ENCODE results near the gene C10orf90.

DNA sequence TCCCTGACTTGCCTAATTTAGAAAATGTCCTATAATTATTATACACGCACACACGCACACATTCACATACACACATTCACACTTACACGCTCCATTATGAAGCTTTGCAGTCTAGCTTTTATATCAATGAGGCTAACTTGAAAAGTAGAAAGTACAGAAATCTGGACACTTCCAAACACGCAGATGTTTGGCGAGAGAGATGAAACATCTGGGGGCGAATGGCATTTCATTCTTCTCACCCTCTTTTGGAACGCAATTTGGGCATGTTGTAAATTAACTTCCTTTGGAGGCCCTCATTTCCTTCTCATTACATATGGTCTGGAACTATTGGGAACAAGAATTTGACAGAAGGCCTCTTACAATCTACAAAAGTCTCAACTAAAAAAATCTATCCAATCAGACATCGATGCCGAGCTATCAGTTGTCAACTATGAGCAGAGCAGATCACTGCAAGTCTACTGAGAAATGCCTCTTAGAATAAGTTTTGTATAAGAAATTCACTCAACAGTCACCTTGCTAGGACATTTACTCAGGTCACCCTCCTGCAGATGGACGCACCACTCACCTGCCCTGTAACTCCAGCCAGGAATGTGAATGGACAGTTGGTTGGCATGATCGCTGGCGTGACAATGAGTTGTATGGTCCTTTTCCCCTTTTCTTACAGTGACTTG, 167.0 kb downstream of the C10orf90 start:
- TF ChIP-seq, protein P1, sequence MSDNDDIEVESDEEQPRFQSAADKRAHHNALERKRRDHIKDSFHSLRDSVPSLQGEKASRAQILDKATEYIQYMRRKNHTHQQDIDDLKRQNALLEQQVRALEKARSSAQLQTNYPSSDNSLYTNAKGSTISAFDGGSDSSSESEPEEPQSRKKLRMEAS (IDR thresholded peaks at IDR 0.05; ENCODE audit: low read depth, low read length): no peak
- TF ChIP-seq, protein P2, sequence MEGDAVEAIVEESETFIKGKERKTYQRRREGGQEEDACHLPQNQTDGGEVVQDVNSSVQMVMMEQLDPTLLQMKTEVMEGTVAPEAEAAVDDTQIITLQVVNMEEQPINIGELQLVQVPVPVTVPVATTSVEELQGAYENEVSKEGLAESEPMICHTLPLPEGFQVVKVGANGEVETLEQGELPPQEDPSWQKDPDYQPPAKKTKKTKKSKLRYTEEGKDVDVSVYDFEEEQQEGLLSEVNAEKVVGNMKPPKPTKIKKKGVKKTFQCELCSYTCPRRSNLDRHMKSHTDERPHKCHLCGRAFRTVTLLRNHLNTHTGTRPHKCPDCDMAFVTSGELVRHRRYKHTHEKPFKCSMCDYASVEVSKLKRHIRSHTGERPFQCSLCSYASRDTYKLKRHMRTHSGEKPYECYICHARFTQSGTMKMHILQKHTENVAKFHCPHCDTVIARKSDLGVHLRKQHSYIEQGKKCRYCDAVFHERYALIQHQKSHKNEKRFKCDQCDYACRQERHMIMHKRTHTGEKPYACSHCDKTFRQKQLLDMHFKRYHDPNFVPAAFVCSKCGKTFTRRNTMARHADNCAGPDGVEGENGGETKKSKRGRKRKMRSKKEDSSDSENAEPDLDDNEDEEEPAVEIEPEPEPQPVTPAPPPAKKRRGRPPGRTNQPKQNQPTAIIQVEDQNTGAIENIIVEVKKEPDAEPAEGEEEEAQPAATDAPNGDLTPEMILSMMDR (IDR thresholded peaks at IDR 0.05; ENCODE audit: low read depth, low read length): no peak
- no peak for TF ChIP-seq POLR2A (IDR thresholded peaks at IDR 0.05; ENCODE audit: extremely low read depth, insufficient read length)
